Stimulated activated CD4-positive, alpha-beta T cell treated with anti-CD3 and anti-CD28 coated beads, TNF-alpha, amount 100 ng/mL, for 1 hour (primary cell): ENCODE results near the gene MICAL2.

ENCODE experiments used
- DNase-seq, 3 donors: peaks; one replicate each; pipeline ENCODE4 v3.0.0-alpha.2; 2020; ENCODE audit warnings: low read depth in 3 of 3, low spot score in 1 of 3

Gene MICAL2

GRCh38 chr11:12280199-12280837, 169.9 kb downstream of the MICAL2 start:
- no peak for DNase-seq

- no peak for DNase-seq
Measured at GRCh38 chr11:12280838-12281565, 170.6 kb downstream of the MICAL2 start.

- peak; percentile 54 to 68 (median 58) for DNase-seq
Measured at GRCh38 chr11:12281571-12282478, 171.4 kb downstream of the MICAL2 start.

- DNase-seq: no peak
Measured at GRCh38 chr11:12282676-12283075, 172.3 kb downstream of the MICAL2 start.

GRCh38 chr11:12284316-12285050, 174.1 kb downstream of the MICAL2 start:
- no peak for DNase-seq

- DNase-seq: no peak
Measured at GRCh38 chr11:12285106-12285505, 174.7 kb downstream of the MICAL2 start.

DNA sequence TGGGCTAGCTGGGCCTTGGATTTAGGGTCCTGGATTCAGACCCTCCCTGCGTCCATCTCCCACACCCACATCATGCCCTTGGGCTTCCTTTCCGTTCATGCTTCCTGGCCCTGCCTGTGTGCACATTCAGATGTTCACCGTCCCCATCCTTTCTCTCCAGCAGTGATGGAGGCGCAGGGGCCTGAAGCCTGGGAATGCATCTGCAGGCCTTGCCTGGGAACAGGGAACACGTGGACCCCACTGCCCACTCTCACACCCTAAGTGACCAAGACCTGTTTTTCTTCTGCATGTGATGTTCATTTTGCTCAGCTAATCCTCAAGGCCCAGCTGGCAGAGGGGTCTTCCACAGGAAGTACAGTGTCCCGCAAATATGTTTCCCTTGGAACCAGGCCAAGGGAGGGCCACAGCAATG, 175.4 kb downstream of the MICAL2 start:
- DNase-seq: no peak

DNA sequence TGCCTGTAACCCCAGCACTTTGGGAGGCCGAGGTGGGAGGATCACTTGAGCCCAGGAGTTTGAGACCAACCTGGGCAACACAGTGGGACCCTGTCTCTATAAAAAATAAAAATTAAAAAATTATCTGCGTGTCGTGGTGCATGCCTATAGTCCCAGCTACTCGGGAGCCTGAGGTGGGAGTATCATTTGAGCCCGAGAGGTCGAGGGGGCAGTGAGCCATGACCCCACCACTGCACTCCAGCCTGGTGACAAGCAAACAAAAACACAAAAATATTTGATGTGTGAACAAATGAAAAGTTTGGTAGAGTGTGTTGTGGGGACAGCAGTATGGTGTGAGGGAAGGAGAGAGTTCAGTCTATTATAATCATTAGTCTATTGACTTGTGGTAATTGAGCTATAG, 176.2 kb downstream of the MICAL2 start:
- no peak for DNase-seq

DNA sequence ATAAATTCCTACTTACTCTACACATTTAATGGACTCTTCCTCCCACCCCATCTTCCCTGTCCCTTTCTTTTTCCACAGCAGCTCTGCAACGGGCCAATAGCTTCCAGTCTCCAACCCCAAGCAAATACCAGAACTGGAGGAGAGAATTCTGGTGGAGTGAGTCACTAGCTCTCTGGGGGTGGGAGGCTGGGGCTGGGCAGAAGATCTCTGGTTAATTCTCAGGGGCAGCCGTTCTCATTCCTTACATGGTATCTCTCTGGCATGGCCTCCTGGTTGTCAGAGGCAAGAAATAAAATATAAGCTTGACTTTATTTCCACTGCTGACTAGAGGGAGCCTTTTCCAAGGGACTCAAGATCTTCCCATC, 176.6 kb downstream of the MICAL2 start:
- no peak for DNase-seq

GRCh38 chr11:12287374-12288211, 177.2 kb downstream of the MICAL2 start:
- DNase-seq: no peak

- DNase-seq: peak in 1 of 3 donors; percentile 22
Measured at GRCh38 chr11:12288212-12288930, 178.0 kb downstream of the MICAL2 start.

- DNase-seq: no peak
Measured at GRCh38 chr11:12288931-12289666, 178.7 kb downstream of the MICAL2 start.

- DNase-seq: no peak
Measured at GRCh38 chr11:12289667-12290476, 179.5 kb downstream of the MICAL2 start.

GRCh38 chr11:12290477-12290922, 180.1 kb downstream of the MICAL2 start:
- no peak for DNase-seq

GRCh38 chr11:12291313-12291712, 180.9 kb downstream of the MICAL2 start:
- DNase-seq: no peak

DNA sequence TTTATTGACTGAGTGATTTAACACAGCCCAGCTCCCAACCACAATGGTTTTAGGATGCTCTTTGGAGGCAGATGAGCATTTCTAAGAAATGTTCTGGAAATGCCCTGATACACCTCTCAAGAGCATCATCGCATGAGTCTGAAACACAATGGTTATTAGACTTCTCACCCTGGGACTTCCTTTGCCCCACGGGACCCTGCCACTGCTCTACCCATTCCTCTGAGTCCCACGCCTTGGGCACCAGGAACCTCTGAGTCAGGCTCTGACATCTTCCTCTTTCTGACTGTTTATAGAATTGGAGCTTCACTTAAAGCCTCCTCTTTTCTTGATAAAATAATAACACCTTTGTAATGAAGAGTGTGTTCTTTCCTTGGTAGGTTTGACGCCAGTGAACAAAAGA, 181.4 kb downstream of the MICAL2 start:
- no peak for DNase-seq

GRCh38 chr11:12292766-12293165, 182.4 kb downstream of the MICAL2 start:
- no peak for DNase-seq

DNA sequence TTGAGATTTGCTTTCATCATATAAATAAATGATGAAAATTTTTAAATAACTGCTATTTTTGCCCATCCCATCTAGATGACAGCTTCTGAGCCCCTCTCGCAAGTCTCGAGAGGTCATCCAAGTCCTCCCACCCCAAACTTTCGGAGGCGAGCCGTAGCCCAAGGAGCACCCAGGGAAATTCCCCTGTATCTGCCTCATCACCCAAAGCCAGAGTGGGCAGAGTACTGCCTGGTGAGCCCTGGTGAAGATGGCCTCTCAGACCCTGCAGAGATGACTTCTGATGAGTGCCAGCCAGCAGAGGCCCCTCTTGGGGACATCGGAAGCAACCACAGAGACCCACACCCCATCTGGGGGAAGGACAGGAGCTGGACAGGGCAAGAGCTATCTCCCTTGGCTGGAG, 183.1 kb downstream of the MICAL2 start:
- DNase-seq: no peak
